Prostate gland (tissue), 2 donors: ENCODE data around the gene ARHGAP44. TPM values are rescaled to one million over a fixed set of nuclear protein-coding genes. Genes with fewer than 3 reads are reported as not detected.

Experiments
- DNase-seq: peaks from one replicate; pipeline ENCODE4 v3.0.0-alpha.2; 2019; ENCODE audit warnings: low spot score
- H3K27ac ChIP-seq, 2 donors: fragments of 200-600 bp; sonication (generic); 2 replicates each; pipeline ENCODE4 v1.5.1; 2017 to 2019
- H3K27me3 ChIP-seq: fragments of 200-600 bp; sonication (generic); replicated peaks from 2 replicates; pipeline ENCODE4 v1.5.1; 2019; ENCODE audit not compliant: insufficient read depth
- H3K36me3 ChIP-seq, 2 donors: fragments of 200-600 bp; sonication (generic); 1 replicate in 1 of 2; 2 replicates in 1 of 2; pipeline versions ENCODE4 v1.5.1 to v1.8.1; 2017 to 2019
- H3K4me1 ChIP-seq: fragments of 200-600 bp; sonication (generic); replicated peaks from 2 replicates; pipeline ENCODE4 v1.5.1; 2019
- H3K4me3 ChIP-seq, 2 donors: fragments of 200-600 bp; sonication (generic); 2 replicates each; pipeline ENCODE4 v1.5.1; 2017 to 2019
- H3K9me3 ChIP-seq: fragments of 200-600 bp; sonication (generic); 2 replicates; pipeline ENCODE4 v1.5.1; 2017
- POLR2A ChIP-seq: fragments of 450-650 bp; IDR thresholded peaks from one replicate; pipeline ENCODE4 v1.6.1; 2016; ENCODE audit warnings: antibody characterized with exemption, mild to moderate bottlenecking
- POLR2AphosphoS5 ChIP-seq: sonication (generic); formaldehyde crosslinking; IDR thresholded peaks from one replicate; pipeline ENCODE4 v1.6.1; 2017; ENCODE audit warnings: antibody characterized with exemption
- WGBS: methylation state at CpG from one replicate; pipeline ENCODE4 v1.1.5; 2018; 5-methylcytosine and 5-hydroxymethylcytosine counted together
- intact Hi-C: fragments of 100-400 bp; cut with DNase I; formaldehyde crosslinking; loops from one replicate; pipeline ENCODE4 v1.14.2; 2022
- total RNA-seq, 2 donors: library from RNA; depleted of rRNA; stranded (reverse); fragments of >200 nt; gene quantifications; one replicate each; pipeline ENCODE4 v1.1.0, GENCODE V29; 2016
- TF ChIP-seq, protein P1 (sequence below), 4 experiments: fragments of 200-600 bp in 2 of 4; fragments of 450-650 bp in 2 of 4; sonication (generic) in 2 of 4; IDR thresholded peaks; 1 replicate in 3 of 4; 2 replicates in 1 of 4; pipeline ENCODE4 v1.5.1; 2016 to 2019; ENCODE audit warnings: antibody characterized with exemption in 4 of 4, mild to moderate bottlenecking in 2 of 4, moderate library complexity in 2 of 4

ARHGAP44 gene
- total RNA-seq, 2 donors from 2014 or later: 7.5 to 15.7 TPM

GRCh38 chr17:12996941-12997340 lies 207.6 kb downstream of the ARHGAP44 start:
- Histone ChIP-seq H3K27ac (no peak overlapping the region), H3K9me3 (no peaks in the 10 kb centered on the region), H3K36me3 (peaks cover 12 to 43% of the 10 kb centered on the region in 2 donors), H3K27me3 (no peaks in the 10 kb centered on the region), H3K4me3 (no peak overlapping the region), H3K4me1 (peaks cover 2% of the 10 kb centered on the region)
- DNase-seq: no peak
- 91% methylated on average over 5 of the region's 5 CpGs for WGBS
- no peak for TF ChIP-seq POLR2AphosphoS5
- no peak for TF ChIP-seq POLR2A
- TF ChIP-seq, protein P1, sequence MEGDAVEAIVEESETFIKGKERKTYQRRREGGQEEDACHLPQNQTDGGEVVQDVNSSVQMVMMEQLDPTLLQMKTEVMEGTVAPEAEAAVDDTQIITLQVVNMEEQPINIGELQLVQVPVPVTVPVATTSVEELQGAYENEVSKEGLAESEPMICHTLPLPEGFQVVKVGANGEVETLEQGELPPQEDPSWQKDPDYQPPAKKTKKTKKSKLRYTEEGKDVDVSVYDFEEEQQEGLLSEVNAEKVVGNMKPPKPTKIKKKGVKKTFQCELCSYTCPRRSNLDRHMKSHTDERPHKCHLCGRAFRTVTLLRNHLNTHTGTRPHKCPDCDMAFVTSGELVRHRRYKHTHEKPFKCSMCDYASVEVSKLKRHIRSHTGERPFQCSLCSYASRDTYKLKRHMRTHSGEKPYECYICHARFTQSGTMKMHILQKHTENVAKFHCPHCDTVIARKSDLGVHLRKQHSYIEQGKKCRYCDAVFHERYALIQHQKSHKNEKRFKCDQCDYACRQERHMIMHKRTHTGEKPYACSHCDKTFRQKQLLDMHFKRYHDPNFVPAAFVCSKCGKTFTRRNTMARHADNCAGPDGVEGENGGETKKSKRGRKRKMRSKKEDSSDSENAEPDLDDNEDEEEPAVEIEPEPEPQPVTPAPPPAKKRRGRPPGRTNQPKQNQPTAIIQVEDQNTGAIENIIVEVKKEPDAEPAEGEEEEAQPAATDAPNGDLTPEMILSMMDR (IDR thresholded peaks at IDR 0.05): no peak
- intact Hi-C loops: no loop called here

DNA sequence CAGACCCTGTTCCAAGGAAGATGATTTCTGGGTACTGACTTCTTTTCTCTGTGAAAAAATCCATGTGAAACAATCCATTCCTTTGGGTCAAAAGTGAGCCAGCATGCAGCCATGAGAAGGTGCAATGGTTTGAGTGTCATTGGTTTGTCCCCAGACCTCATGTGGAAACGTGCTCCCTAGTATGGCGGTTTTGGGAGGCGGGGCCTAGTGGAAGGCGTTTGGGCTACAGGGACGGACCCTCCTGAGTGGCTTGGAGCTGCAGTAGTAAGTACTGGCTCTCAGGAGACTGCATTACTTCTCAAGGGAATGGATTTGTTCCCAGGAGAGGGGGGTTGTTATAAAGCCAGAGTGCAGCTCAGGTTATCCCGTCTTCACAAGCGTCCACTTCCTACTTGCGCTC lies 209.2 kb downstream of the ARHGAP44 start:
- Histone ChIP-seq H3K27ac (no peak overlapping the region), H3K36me3 (peaks cover 12 to 38% of the 10 kb centered on the region in 2 donors), H3K4me1 (peaks cover 7% of the 10 kb centered on the region), H3K9me3 (no peaks in the 10 kb centered on the region), H3K27me3 (no peaks in the 10 kb centered on the region), H3K4me3 (no peak overlapping the region)
- intact Hi-C loops: no loop called here
- TF ChIP-seq, protein P1 (IDR thresholded peaks at IDR 0.05): no peak
- TF ChIP-seq POLR2AphosphoS5: no peak
- TF ChIP-seq POLR2A: no peak
- WGBS: 93% methylated on average over 8 of the region's 8 CpGs
- DNase-seq: no peak

GRCh38 chr17:12998874-12999273 lies 209.6 kb downstream of the ARHGAP44 start:
- peaks cover 12 to 34% of the 10 kb centered on the region in 2 donors for H3K36me3 ChIP-seq
- TF ChIP-seq POLR2AphosphoS5: no peak
- TF ChIP-seq, protein P1 (IDR thresholded peaks at IDR 0.05): no peak
- intact Hi-C loops: no loop called here

DNA sequence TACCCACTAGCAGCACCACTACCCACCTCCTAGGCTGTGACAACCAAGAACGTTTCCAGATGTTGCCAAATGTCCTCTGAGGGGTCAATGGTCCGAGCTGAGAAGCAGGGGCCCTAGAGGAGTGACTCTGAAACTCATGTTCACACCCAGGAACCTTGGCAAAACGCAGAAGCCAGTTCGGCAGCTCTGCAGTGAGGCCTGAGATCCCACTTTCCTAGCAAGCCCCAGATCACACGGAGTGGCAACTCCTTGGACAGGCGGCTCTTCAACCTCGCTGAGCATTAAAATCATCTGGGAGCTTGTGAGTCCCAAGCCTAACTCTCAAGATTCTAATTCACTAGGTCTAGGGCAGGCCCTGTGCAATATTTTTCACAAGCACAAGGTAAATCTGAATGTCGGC lies 211.3 kb downstream of the ARHGAP44 start:
- no peak overlapping the region for H3K4me3 ChIP-seq
- peaks cover 13 to 19% of the 10 kb centered on the region in 2 donors for H3K36me3 ChIP-seq
- DNase-seq: no peak
- no peaks in the 10 kb centered on the region for H3K9me3 ChIP-seq
- TF ChIP-seq POLR2A: no peak
- no peak for TF ChIP-seq POLR2AphosphoS5
- TF ChIP-seq, protein P1 (IDR thresholded peaks at IDR 0.05): no peak
- peaks cover 7% of the 10 kb centered on the region for H3K4me1 ChIP-seq
- intact Hi-C loops: loop anchor here (5.0 to 10.0 kb wide), 3 partner anchors 336 to 818 kb away; partner anchors contain the start of gene MYOCD
- no peak overlapping the region for H3K27ac ChIP-seq
- no peaks in the 10 kb centered on the region for H3K27me3 ChIP-seq
- 93% methylated on average over 8 of the region's 8 CpGs for WGBS

More at GRCh38 chr17:12998874-12999273, 209.6 kb downstream of the ARHGAP44 start:
- Histone ChIP-seq H3K27me3 (no peaks in the 10 kb centered on the region), H3K4me3 (no peak overlapping the region), H3K4me1 (peaks cover 7% of the 10 kb centered on the region), H3K27ac (no peak overlapping the region), H3K9me3 (no peaks in the 10 kb centered on the region)
- DNase-seq: no peak
- WGBS: 98% methylated on average over 5 of the region's 5 CpGs

DNA sequence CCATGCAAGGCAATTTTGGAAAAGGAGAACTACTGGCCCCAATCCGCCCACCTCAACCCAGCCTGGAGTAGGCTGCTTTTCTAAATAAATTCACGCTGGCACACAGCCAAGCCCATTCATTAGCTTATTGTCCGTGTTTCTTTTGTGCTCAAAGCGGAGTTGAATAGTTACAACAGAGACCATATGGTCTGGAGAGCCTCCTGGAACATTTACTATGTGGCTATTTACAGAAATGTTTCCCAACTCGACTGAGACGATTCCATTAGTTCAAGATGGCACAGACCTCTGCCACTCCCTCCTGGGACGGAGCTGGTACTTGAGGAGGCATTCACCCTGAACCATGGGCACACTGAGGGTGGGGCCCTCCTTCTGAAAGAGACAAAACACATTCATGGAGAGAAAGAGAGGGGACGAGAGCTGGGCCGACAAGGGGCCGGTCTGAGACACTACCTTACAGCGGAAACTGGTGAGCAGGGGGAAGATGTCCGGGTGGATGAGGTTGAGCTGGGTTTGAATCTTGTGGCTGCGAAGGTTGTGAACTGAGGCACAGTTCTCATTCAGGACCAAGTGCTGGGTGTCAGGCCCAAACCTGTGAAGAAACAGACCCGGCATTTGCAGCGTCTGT lies 212.8 kb downstream of the ARHGAP44 start:
- no peaks in the 10 kb centered on the region for H3K27me3 ChIP-seq
- H3K9me3 ChIP-seq: no peaks in the 10 kb centered on the region
- H3K4me1 ChIP-seq: peaks cover 7% of the 10 kb centered on the region
- no peak for DNase-seq
- intact Hi-C loops: loop anchor here (5.0 to 10.0 kb wide), 3 partner anchors 337 to 820 kb away; partner anchors contain the start of gene MYOCD
- 61% methylated on average over 15 of the region's 15 CpGs for WGBS
- no peak overlapping the region for H3K4me3 ChIP-seq
- peaks cover 12 to 13% of the 10 kb centered on the region in 2 donors for H3K36me3 ChIP-seq
- H3K27ac ChIP-seq: no peak overlapping the region
- TF ChIP-seq POLR2AphosphoS5 (no peak), POLR2A (no peak)
- TF ChIP-seq, protein P1 (IDR thresholded peaks at IDR 0.05): no peak
